GM23338 (cell line): Measurements from ENCODE around the gene MGAT4B. TPM values are rescaled to one million over a fixed set of nuclear protein-coding genes. Genes with fewer than 3 reads are reported as not detected.

Source experiments
- ATAC-seq: fragments of 200-7000 bp; cut with Tn5 transposase; 3 replicates; pipeline ENCODE4 v1.9.1; 2020
- DNase-seq: peaks from one replicate; pipeline ENCODE4 v3.0.0-alpha.2; 2015; ENCODE audit warnings: low spot score
- H2AFZ ChIP-seq: fragments of 200-600 bp; sonication (generic); 2 replicates; pipeline ENCODE4 v1.8.0; 2016; ENCODE audit warnings: antibody characterized with exemption, mild to moderate bottlenecking, moderate library complexity
- H3F3A ChIP-seq: fragments of 200-600 bp; sonication (generic); replicated peaks from 2 replicates; pipeline ENCODE4 v1.8.0; 2017; ENCODE audit warnings: antibody characterized with exemption, mixed run types, low read depth
- H3K27ac ChIP-seq: fragments of 200-600 bp; sonication (generic); 2 replicates; pipeline ENCODE4 v1.6.1; 2016; ENCODE audit warnings: low read depth
- H3K27me3 ChIP-seq: fragments of 200-600 bp; sonication (generic); 2 replicates; pipeline ENCODE4 v1.8.0; 2016; ENCODE audit warnings: mild to moderate bottlenecking, mixed run types, moderate library complexity; ENCODE audit not compliant: insufficient read depth
- H3K36me3 ChIP-seq: fragments of 200-600 bp; sonication (generic); 2 replicates; pipeline ENCODE4 v1.8.0; 2016; ENCODE audit warnings: mild to moderate bottlenecking; ENCODE audit not compliant: insufficient read depth
- H3K4me1 ChIP-seq: fragments of 200-600 bp; sonication (generic); 2 replicates; pipeline ENCODE4 v1.8.0; 2016; ENCODE audit warnings: mild to moderate bottlenecking, moderate library complexity; ENCODE audit not compliant: insufficient read depth
- H3K4me2 ChIP-seq: fragments of 200-600 bp; sonication (generic); 2 replicates; pipeline ENCODE4 v1.7.1; 2017; ENCODE audit warnings: mixed run types
- H3K4me3 ChIP-seq: fragments of 200-600 bp; sonication (generic); 2 replicates; pipeline ENCODE4 v1.6.1; 2016; ENCODE audit warnings: mixed run types
- H3K79me2 ChIP-seq: fragments of 200-600 bp; sonication (generic); replicated peaks from 2 replicates; pipeline ENCODE4 v1.8.0; 2017; ENCODE audit warnings: mild to moderate bottlenecking; ENCODE audit not compliant: insufficient read depth
- H3K9me2 ChIP-seq: fragments of 200-600 bp; sonication (generic); 2 replicates; pipeline ENCODE4 v1.8.0; 2017; ENCODE audit not compliant: insufficient read depth
- H4K20me1 ChIP-seq: fragments of 200-600 bp; sonication (generic); replicated peaks from 2 replicates; pipeline ENCODE4 v1.8.0; 2017; ENCODE audit warnings: mild to moderate bottlenecking; ENCODE audit not compliant: insufficient read depth
- H3K27ac Mint-ChIP-seq: 2 replicates; pipeline ENCODE4 v1.8.0; 2020; ENCODE audit warnings: inconsistent platforms, mild to moderate bottlenecking, moderate library complexity, mixed read lengths
- H3K27me3 Mint-ChIP-seq: 3 replicates; pipeline ENCODE4 v1.8.0; 2022; ENCODE audit warnings: low read depth, mild to moderate bottlenecking, moderate library complexity, mixed read lengths, inconsistent platforms; ENCODE audit not compliant: insufficient read depth, poor library complexity
- H3K36me3 Mint-ChIP-seq: 3 replicates; pipeline ENCODE4 v1.8.0; 2021; ENCODE audit warnings: low read depth, mild to moderate bottlenecking, inconsistent platforms, moderate library complexity, mixed read lengths
- H3K4me1 Mint-ChIP-seq: 3 replicates; pipeline ENCODE4 v1.8.0; 2020; ENCODE audit warnings: mild to moderate bottlenecking, inconsistent platforms, mixed read lengths
- H3K4me3 Mint-ChIP-seq: 3 replicates; pipeline ENCODE4 v1.8.0; 2021; ENCODE audit warnings: moderate library complexity, mild to moderate bottlenecking, inconsistent platforms, mixed read lengths
- H3K9me3 Mint-ChIP-seq: 3 replicates; pipeline ENCODE4 v1.8.0; 2020; ENCODE audit warnings: moderate library complexity, mild to moderate bottlenecking, inconsistent platforms, mixed read lengths
- CREB1 ChIP-seq: fragments of 250-450 bp; sonication (Bioruptor Pico); IDR thresholded peaks from 2 replicates; pipeline ENCODE4 v1.5.0; 2020; ENCODE audit warnings: low read depth, mild to moderate bottlenecking, moderate library complexity
- JUNB ChIP-seq: IDR thresholded peaks from one replicate; pipeline ENCODE4 v1.6.1; 2016; ENCODE audit warnings: antibody characterized with exemption; ENCODE audit not compliant: unreplicated experiment
- NANOG ChIP-seq: IDR thresholded peaks from 2 replicates; pipeline ENCODE4 v1.6.1; 2016; ENCODE audit warnings: antibody characterized with exemption, borderline replicate concordance
- POLR2AphosphoS5 ChIP-seq: IDR thresholded peaks from 2 replicates; pipeline ENCODE4 v1.6.1; 2016; ENCODE audit warnings: antibody characterized with exemption, low read depth
- ZNF331 ChIP-seq: fragments of 250-450 bp; sonication (Bioruptor Pico); IDR thresholded peaks from 2 replicates; pipeline ENCODE4 v1.5.0; 2020; ENCODE audit warnings: low read depth, mild to moderate bottlenecking, moderate library complexity
- polyA plus RNA-seq: library from polyadenylated mRNA; unstranded; fragments of >200 nt; fragmentation: Nextera tagmentation; extraction: Ambion mirVana; gene quantifications from 2 replicates; pipeline ENCODE4 v1.2.1, GENCODE V29; 2016
- total RNA-seq: library from RNA; depleted of rRNA; stranded (reverse); fragments of >200 nt; shearing (Covaris generic); gene quantifications from 2 replicates; pipeline ENCODE4 v1.2.3, GENCODE V29; 2014
- TF ChIP-seq, protein P1 (sequence below), 2 experiments: fragments of 200-600 bp in 1 of 2; sonication (generic) in 1 of 2; conservative IDR thresholded peaks; 2 replicates each; pipeline versions ENCODE4 v1.5.1 to v1.6.1; 2016 to 2017; ENCODE audit warnings: antibody characterized with exemption in 2 of 2, low read depth in 2 of 2, mild to moderate bottlenecking in 2 of 2, moderate library complexity in 1 of 2
- TF ChIP-seq, protein P2 (sequence below): IDR thresholded peaks from 2 replicates; pipeline ENCODE4 v1.6.1; 2016; ENCODE audit warnings: antibody characterized with exemption
- TF ChIP-seq, protein P3 (sequence below): fragments of 250-450 bp; sonication (Bioruptor Pico); IDR thresholded peaks from 2 replicates; pipeline ENCODE4 v1.5.0; 2020; ENCODE audit warnings: mild to moderate bottlenecking, moderate library complexity

Gene MGAT4B
- total and polyA plus RNA-seq, 2 experiments from 2014 or later: 32.3 to 101 TPM

DNA sequence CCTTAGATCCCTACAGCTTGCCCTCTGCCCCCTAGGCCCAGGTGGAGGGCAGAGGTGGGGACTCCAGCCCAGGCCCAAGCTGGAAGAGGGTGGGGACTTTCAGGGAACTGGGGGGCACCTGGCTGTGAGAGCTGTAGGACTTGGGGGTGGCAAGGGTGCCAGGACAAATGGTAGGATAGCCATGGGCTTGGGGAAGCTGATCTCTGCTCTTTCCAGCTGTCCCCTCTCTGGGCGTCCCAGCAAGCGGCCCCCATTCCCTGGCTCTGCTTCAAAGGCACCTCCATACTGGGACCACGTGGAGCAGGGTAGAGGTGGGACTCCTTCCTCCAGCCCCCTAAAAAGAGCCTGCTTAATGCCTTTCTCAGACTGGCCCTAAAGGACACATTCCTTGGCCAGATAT lies 12.5 kb downstream of the MGAT4B start:
- H3K4me2 ChIP-seq: no peak overlapping the region
- peaks cover 24% of the 10 kb centered on the region for H3K36me3 Mint-ChIP-seq
- H3K27me3 ChIP-seq: no peaks in the 10 kb centered on the region
- H2AFZ ChIP-seq: no peak overlapping the region
- no peak overlapping the region for H3K4me3 ChIP-seq
- ATAC-seq (no peak), DNase-seq (no peak)
- H4K20me1 ChIP-seq: no peaks in the 10 kb centered on the region; the same call in 1 of the 2 replicates
- H3K27me3 Mint-ChIP-seq: peaks cover 12% of the 10 kb centered on the region
- H3K27ac Mint-ChIP-seq: no peak overlapping the region
- H3K27ac ChIP-seq: no peak overlapping the region
- H3K9me2 ChIP-seq: no peaks in the 10 kb centered on the region
- H3K9me3 Mint-ChIP-seq: peaks cover 3% of the 10 kb centered on the region; the same call in 2 of the 3 replicates
- peaks cover 10% of the 10 kb centered on the region for H3F3A ChIP-seq
- TF ChIP-seq ZNF331 (CRISPR knock-in tag) (no peak), POLR2AphosphoS5 (no peak), NANOG (no peak), JUNB (no peak), CREB1 (CRISPR knock-in tag) (no peak)
- TF ChIP-seq, protein P1, sequence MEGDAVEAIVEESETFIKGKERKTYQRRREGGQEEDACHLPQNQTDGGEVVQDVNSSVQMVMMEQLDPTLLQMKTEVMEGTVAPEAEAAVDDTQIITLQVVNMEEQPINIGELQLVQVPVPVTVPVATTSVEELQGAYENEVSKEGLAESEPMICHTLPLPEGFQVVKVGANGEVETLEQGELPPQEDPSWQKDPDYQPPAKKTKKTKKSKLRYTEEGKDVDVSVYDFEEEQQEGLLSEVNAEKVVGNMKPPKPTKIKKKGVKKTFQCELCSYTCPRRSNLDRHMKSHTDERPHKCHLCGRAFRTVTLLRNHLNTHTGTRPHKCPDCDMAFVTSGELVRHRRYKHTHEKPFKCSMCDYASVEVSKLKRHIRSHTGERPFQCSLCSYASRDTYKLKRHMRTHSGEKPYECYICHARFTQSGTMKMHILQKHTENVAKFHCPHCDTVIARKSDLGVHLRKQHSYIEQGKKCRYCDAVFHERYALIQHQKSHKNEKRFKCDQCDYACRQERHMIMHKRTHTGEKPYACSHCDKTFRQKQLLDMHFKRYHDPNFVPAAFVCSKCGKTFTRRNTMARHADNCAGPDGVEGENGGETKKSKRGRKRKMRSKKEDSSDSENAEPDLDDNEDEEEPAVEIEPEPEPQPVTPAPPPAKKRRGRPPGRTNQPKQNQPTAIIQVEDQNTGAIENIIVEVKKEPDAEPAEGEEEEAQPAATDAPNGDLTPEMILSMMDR (conservative IDR thresholded peaks at IDR 0.05; ENCODE audit: low read depth in 2 of 2): no peak
- TF ChIP-seq, protein P2, sequence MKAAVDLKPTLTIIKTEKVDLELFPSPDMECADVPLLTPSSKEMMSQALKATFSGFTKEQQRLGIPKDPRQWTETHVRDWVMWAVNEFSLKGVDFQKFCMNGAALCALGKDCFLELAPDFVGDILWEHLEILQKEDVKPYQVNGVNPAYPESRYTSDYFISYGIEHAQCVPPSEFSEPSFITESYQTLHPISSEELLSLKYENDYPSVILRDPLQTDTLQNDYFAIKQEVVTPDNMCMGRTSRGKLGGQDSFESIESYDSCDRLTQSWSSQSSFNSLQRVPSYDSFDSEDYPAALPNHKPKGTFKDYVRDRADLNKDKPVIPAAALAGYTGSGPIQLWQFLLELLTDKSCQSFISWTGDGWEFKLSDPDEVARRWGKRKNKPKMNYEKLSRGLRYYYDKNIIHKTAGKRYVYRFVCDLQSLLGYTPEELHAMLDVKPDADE: no peak
- TF ChIP-seq, protein P3, sequence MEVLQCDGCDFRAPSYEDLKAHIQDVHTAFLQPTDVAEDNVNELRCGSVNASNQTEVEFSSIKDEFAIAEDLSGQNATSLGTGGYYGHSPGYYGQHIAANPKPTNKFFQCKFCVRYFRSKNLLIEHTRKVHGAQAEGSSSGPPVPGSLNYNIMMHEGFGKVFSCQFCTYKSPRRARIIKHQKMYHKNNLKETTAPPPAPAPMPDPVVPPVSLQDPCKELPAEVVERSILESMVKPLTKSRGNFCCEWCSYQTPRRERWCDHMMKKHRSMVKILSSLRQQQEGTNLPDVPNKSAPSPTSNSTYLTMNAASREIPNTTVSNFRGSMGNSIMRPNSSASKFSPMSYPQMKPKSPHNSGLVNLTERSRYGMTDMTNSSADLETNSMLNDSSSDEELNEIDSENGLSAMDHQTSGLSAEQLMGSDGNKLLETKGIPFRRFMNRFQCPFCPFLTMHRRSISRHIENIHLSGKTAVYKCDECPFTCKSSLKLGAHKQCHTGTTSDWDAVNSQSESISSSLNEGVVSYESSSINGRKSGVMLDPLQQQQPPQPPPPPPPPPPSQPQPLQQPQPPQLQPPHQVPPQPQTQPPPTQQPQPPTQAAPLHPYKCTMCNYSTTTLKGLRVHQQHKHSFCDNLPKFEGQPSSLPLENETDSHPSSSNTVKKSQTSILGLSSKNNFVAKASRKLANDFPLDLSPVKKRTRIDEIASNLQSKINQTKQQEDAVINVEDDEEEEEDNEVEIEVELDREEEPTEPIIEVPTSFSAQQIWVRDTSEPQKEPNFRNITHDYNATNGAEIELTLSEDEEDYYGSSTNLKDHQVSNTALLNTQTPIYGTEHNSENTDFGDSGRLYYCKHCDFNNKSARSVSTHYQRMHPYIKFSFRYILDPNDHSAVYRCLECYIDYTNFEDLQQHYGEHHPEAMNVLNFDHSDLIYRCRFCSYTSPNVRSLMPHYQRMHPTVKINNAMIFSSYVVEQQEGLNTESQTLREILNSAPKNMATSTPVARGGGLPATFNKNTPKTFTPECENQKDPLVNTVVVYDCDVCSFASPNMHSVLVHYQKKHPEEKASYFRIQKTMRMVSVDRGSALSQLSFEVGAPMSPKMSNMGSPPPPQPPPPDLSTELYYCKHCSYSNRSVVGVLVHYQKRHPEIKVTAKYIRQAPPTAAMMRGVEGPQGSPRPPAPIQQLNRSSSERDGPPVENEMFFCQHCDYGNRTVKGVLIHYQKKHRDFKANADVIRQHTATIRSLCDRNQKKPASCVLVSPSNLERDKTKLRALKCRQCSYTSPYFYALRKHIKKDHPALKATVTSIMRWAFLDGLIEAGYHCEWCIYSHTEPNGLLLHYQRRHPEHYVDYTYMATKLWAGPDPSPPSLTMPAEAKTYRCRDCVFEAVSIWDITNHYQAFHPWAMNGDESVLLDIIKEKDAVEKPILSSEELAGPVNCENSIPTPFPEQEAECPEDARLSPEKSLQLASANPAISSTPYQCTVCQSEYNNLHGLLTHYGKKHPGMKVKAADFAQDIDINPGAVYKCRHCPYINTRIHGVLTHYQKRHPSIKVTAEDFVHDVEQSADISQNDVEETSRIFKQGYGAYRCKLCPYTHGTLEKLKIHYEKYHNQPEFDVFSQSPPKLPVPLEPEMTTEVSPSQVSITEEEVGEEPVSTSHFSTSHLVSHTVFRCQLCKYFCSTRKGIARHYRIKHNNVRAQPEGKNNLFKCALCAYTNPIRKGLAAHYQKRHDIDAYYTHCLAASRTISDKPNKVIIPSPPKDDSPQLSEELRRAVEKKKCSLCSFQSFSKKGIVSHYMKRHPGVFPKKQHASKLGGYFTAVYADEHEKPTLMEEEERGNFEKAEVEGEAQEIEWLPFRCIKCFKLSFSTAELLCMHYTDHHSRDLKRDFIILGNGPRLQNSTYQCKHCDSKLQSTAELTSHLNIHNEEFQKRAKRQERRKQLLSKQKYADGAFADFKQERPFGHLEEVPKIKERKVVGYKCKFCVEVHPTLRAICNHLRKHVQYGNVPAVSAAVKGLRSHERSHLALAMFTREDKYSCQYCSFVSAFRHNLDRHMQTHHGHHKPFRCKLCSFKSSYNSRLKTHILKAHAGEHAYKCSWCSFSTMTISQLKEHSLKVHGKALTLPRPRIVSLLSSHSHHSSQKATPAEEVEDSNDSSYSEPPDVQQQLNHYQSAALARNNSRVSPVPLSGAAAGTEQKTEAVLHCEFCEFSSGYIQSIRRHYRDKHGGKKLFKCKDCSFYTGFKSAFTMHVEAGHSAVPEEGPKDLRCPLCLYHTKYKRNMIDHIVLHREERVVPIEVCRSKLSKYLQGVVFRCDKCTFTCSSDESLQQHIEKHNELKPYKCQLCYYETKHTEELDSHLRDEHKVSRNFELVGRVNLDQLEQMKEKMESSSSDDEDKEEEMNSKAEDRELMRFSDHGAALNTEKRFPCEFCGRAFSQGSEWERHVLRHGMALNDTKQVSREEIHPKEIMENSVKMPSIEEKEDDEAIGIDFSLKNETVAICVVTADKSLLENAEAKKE (CRISPR knock-in tag): no peak
- H3K4me1 ChIP-seq: peaks cover 11% of the 10 kb centered on the region; the same call in 1 of the 2 replicates
- H3K4me3 Mint-ChIP-seq: peak overlapping the region; percentile 75; the same call in 2 of the 3 replicates
- no peaks in the 10 kb centered on the region; the same call in 1 of the 2 replicates for H3K36me3 ChIP-seq
- H3K79me2 ChIP-seq: no peaks in the 10 kb centered on the region
- H3K4me1 Mint-ChIP-seq: peaks cover 13% of the 10 kb centered on the region; the same call in 2 of the 3 replicates
